ENCODE results near the gene PCSK5. TPM values are rescaled to one million over a fixed set of nuclear protein-coding genes. Genes with fewer than 3 reads are reported as not detected.

Gene PCSK5
- total and polyA plus RNA-seq, 8 donors, result 0.37 to 86.3 (median 4.9) TPM

- 75 to 100% (median 85%) methylated on average over 1 of the region's 1 CpG for WGBS, 5 donors
- H3K36me3 ChIP-seq, result no peaks in the 10 kb centered on the region
Observed at GRCh38 chr9:75938946-75939345, 48.5 kb downstream of the PCSK5 start.

GRCh38 chr9:75939536-75940111 is 49.2 kb downstream of the PCSK5 start:
- Histone ChIP-seq H3K27me3 (no peaks in the 10 kb centered on the region), H3K9me3 (no peaks in the 10 kb centered on the region), H3K4me3 (no peak overlapping the region), H3K27ac (no peak overlapping the region), H3K36me3 (no peaks in the 10 kb centered on the region), H3K4me1 (no peaks in the 10 kb centered on the region)
- DNase-seq, result no peak
- intact Hi-C loops (cut with DNase I; ENCODE audit: low total_unique reads), result no loop called here
- 92 to 96% (median 94%) methylated on average over 7 of the region's 7 CpGs for WGBS, 5 donors
- no peak for TF ChIP-seq POLR2A (IDR thresholded peaks at IDR 0.05)
- TF ChIP-seq EP300 (IDR thresholded peaks at IDR 0.05), result no peak
- no peak for TF ChIP-seq CTCF (IDR thresholded peaks at IDR 0.05)
- TF ChIP-seq POLR2AphosphoS5 (IDR thresholded peaks at IDR 0.05), result no peak

More at GRCh38 chr9:75938946-75939345, 48.5 kb downstream of the PCSK5 start:
- Histone ChIP-seq H3K27ac (no peak overlapping the region), H3K27me3 (no peaks in the 10 kb centered on the region), H3K4me1 (no peaks in the 10 kb centered on the region), H3K4me3 (no peak overlapping the region), H3K9me3 (no peaks in the 10 kb centered on the region)
- TF ChIP-seq EP300 (IDR thresholded peaks at IDR 0.05) (no peak), POLR2A (IDR thresholded peaks at IDR 0.05) (no peak), POLR2AphosphoS5 (IDR thresholded peaks at IDR 0.05) (no peak), CTCF (IDR thresholded peaks at IDR 0.05) (no peak)
- intact Hi-C loops (cut with DNase I; ENCODE audit: low total_unique reads), result no loop called here
- DNase-seq, result no peak

- Histone ChIP-seq H3K4me3 (no peak overlapping the region), H3K27ac (no peak overlapping the region), H3K27me3 (no peaks in the 10 kb centered on the region), H3K4me1 (no peaks in the 10 kb centered on the region), H3K9me3 (no peaks in the 10 kb centered on the region), H3K36me3 (no peaks in the 10 kb centered on the region)
- TF ChIP-seq CTCF (IDR thresholded peaks at IDR 0.05), result no peak
- no peak for TF ChIP-seq POLR2A (IDR thresholded peaks at IDR 0.05)
- no peak for TF ChIP-seq EP300 (IDR thresholded peaks at IDR 0.05)
- no peak for TF ChIP-seq POLR2AphosphoS5 (IDR thresholded peaks at IDR 0.05)
- WGBS, 5 donors, result 75 to 92% (median 84%) methylated on average over 7 of the region's 7 CpGs
- DNase-seq, result no peak
- intact Hi-C loops (cut with DNase I; ENCODE audit: low total_unique reads), result no loop called here
Observed at GRCh38 chr9:75941066-75941465, 50.6 kb downstream of the PCSK5 start.

- Histone ChIP-seq H3K36me3 (no peaks in the 10 kb centered on the region), H3K4me3 (no peak overlapping the region), H3K4me1 (no peaks in the 10 kb centered on the region), H3K27me3 (no peaks in the 10 kb centered on the region), H3K27ac (no peak overlapping the region), H3K9me3 (no peaks in the 10 kb centered on the region)
- 80 to 84% (median 84%) methylated on average over 16 of the region's 16 CpGs for WGBS, 5 donors
- intact Hi-C loops (cut with DNase I; ENCODE audit: low total_unique reads), result no loop called here
- DNase-seq, result no peak
- TF ChIP-seq POLR2AphosphoS5 (IDR thresholded peaks at IDR 0.05), result no peak
- TF ChIP-seq CTCF (IDR thresholded peaks at IDR 0.05), result no peak
- TF ChIP-seq POLR2A (IDR thresholded peaks at IDR 0.05), result no peak
- TF ChIP-seq EP300 (IDR thresholded peaks at IDR 0.05), result no peak
Observed at GRCh38 chr9:75941577-75942311, 51.3 kb downstream of the PCSK5 start.

All from stomach (tissue), 9 donors.